ENCODE results near the gene FAM210A.
"Not testable (repeated sequence)": the region's sequence is repeated elsewhere in the genome, so short reads cannot be mapped to it uniquely, and the experiment has no call there.

The FAM210A gene

DNA sequence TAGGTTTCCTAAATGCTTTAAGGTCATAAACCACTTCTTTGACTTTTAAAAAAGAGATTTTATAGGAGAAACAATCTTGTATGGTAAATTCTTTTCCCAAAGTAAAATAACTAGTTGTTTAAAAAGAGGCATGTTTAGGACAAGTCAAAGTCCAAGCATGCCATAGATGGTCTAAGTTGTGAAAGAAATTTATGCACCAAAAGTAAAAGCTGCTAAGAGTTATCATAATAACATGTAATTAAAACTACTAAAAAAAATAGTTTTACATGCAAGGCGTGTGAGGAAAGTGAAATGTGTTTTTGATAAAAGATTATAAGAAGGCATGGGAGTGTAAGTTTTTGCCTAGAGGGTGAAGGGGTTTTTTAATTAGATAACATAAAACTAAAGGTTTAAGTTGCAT is 22.5 kb downstream of the FAM210A start:
- DNase-seq (ENCODE audit: low spot score): no peak

- no peak for DNase-seq (ENCODE audit: low spot score)
Observed at GRCh38 chr18:13700153-13700552, 26.2 kb downstream of the FAM210A start.

DNA sequence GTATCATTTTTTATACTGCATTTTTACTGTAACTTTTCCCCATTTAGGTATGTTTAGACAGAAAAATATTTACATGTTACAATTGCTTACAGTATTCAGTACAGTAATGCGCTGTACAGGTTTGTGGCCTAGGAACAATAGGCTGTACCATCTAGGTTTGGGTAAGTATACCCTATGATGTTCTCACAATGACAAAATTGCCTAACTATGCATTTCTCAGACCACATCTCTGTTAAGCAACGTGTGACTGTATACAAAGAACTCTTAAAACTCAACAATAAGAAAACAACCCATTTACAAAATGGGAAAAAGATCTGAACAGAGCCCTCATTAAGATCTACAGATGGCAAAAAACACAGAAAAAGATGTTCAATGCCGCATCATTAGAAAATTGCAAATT is 29.4 kb downstream of the FAM210A start:
- DNase-seq (ENCODE audit: low spot score): no peak

DNA sequence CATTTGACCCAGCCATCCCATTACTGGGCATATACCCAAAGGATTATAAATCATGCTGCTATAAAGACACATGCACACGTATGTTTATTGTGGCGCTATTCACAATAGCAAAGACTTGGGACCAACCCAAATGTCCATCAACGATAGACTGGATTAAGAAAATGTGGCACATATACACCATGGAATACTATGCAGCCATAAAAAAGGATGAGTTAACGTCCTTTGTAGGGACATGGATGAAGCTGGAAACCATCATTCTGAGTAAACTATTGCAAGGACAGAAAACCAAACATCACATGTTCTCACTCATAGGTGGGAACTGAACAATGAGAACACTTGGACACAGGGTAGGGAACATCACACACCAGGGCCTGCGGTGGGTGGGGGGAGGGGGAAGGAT is 31.0 kb downstream of the FAM210A start:
- not testable (repeated sequence) for DNase-seq (ENCODE audit: low spot score)

DNA sequence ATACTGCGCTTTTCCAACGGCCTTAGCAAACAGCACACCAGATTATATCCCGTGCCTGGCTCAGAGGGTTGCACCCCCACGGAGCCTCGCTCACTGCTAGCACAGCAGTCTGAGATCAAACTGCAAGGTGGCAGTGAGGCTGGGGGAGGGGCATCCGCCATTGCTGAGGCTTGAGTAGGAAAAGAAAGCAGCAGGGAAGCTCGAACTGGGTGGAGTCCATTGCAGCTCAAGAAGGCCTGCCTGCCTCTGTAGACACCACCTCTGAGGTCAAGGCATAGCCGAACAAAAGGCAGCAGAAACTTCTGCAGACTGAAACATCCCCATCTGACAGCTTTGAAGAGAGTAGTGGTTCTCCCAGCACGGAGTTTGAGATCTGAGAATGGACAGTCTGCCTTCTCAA is 36.3 kb downstream of the FAM210A start:
- not testable (repeated sequence) for DNase-seq (ENCODE audit: low spot score)

GRCh38 chr18:13688191-13689136 is 37.9 kb downstream of the FAM210A start:
- no peak for DNase-seq (ENCODE audit: low spot score)

GRCh38 chr18:13684546-13684945 is 41.8 kb downstream of the FAM210A start:
- no peak for DNase-seq (ENCODE audit: low spot score)

DNA sequence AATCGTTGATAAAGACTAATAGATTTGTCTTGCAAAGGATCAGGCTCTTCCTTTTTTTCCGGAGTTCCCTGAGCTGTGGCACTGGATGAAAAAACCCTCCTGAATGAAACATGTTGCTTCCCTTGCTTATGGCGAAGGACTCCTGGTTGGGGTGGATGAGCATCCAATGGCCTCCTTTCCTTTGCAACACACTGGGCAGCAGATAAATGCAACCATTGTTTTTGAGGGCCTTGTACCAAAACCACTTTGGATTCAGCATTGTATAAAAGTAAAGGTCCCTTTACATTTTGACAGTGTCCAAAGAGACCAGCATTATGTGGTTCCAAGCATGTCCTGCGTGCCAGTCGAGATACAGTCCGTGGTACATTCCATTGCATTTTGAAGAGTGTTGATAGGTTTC is 44.7 kb downstream of the FAM210A start:
- DNase-seq (ENCODE audit: low spot score): peak; percentile 44

DNA sequence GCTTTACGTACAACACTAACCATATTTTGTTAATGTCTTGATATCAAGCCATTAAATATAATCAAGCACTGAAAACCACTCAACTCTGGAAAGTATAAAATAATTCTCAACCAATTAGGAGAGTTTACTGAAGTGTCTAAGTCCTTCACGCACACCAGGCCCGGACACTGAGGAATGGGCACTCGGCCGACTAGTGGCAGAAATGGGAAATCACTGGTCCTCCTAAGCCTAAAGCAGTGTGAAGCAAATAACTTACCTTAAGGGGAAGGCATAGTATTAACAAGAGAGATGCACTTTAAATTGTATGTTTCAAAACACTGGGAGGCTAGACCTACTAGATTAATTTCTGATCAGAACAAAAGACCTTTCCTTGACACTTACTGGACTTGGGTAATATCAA is 45.7 kb downstream of the FAM210A start:
- no peak for DNase-seq (ENCODE audit: low spot score)

DNA sequence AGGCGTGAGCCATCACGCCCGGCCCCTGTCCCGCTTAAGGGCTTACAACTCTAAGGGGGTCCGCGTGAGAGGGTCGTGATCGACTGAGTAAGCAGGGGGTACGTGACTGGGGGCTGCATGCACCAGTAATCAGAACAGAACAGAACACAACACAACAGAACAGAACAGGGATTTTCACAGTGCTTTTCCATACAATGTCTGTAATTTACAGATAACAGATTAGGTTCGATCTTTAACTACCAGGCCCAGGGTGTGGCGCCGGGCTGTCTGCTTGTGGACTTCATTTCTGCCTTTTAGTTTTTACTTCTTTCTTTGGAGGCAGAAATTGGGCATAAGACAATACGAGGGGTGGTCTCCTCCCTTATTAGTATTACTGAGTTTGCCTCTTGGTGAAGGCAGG is 49.0 kb downstream of the FAM210A start:
- not testable (repeated sequence) for DNase-seq (ENCODE audit: low spot score)

GRCh38 chr18:13676471-13676870 is 49.9 kb downstream of the FAM210A start:
- no peak for DNase-seq (ENCODE audit: low spot score)

- DNase-seq (ENCODE audit: low spot score): no peak
Observed at GRCh38 chr18:13672657-13673056, 53.7 kb downstream of the FAM210A start.

DNA sequence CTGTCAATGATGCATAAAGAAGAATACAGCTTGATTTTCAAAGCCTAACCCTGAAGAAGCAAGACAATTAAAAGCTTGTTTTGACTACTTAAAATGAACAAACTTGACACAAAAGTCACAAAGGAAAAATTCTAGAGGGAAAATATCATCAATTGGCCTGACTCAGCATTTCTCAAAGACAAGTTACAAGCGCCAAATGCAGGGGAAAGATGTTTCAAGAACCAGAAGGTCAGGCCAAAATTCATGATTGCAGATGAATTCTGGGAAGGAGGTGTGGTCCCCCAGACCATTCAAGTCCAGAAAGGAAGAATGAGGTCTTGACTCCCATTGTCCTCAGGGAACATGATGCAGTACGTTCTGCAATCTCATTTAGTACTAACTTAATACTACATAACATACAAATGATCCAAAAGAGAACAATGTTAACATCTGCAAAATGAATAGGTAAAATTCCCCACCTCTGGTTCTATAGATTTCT is 64.5 kb downstream of the FAM210A start:
- DNase-seq (ENCODE audit: low spot score): no peak

- no peak for DNase-seq (ENCODE audit: low spot score)
Observed at GRCh38 chr18:13661051-13661778, 65.1 kb downstream of the FAM210A start.

DNA sequence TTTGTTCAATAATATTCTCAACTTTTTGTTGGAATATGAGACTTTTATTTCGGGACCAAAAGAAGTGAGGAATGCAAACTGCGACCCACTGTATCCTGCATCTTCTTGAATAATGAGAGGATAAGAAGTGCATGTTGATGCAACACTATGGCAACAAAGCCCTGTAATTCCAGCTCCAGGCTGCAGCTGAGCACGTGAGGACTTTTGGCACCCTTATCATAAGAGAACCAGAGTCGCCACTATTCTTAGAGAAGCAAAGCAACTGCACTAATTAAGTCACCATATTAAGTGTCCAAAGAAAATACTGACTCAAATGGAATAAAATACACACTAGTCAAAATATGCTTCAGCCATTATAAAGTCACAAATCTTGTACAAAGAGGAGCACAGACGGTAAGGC is 65.8 kb downstream of the FAM210A start:
- DNase-seq (ENCODE audit: low spot score): no peak

GRCh38 chr18:13658436-13659204 is 67.7 kb downstream of the FAM210A start:
- DNase-seq (ENCODE audit: low spot score): no peak

- no peak for DNase-seq (ENCODE audit: low spot score)
Observed at GRCh38 chr18:13657974-13658373, 68.4 kb downstream of the FAM210A start.

DNA sequence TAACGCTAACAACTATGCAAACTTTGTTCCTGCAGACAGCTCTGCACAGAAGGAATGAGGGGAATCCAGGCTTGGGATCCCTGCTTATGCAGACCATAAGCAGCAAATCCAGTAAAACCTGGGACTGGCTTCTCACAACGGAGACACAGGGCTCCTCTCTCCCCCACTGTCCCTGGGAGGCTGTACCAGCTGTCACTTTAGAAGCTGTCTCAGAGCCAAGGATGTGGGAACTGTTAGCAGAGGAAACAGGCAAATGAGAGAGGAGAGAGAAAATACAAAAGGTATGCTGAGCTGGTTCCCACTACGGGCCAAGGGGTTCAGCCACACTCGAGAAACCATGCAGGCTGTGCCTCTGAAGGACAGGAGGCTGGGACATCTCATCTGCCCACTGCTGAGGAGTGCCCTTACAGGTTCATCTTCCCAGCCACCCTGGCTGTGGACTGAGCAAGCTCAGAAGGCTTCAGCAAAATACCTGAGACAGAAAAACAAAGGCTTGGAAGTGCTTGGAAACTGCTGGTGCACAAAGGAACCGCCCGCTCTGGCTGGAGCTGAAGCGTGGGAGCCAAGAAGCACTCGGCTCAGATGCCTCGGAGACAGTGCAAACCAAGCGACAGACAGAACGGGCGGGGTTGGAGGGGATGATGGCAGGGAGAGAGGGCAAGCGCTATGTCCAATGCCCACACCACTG is 72.5 kb downstream of the FAM210A start:
- no peak for DNase-seq (ENCODE audit: low spot score)

DNA sequence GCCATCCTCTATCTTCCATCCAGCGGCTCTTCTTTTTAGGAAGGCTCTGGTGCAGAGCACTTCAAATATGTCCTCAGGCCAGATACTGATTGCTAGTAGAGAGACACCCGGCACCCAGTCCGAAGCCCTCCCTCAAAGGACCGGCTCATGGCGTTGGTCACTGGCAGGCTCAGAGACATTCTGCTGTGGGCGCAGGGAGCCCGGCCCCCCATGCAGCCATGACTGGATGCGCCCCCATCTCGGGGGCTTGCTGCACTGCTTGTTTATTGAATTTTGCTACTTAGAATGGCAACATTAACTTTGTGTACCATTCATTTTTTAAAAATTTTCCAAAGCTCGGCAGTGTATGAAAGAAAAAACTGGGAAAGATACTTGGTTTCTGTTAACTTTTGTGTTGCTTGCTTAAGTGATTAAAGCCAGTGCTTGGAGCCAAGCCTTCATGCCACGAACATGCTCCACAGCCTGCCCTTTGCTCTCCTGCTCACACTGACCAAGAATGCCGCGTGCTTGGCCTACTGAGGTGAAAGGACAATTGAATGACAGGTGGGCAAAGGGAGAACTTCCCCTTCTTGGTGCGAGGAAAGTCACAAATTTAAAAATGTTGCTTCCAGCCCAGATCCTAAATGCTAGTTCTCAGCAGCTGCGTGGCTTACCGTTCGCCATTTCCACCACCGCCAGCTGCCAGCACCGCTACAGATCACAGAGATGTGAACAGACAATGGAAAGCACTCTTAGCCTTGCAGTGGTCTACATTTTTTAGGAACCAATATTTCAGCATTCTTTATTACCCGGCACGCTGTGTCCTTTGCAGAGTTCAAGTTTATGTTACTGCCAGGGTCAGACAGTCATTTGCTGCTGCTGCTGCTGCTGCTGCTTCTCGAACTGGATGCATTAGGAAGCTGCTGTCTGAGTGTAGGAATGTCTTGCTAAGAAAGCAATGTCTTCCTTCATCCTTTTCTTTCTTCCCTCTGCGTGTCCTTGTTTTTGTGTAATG is 76.7 kb downstream of the FAM210A start:
- DNase-seq (ENCODE audit: low spot score): no peak

DNA sequence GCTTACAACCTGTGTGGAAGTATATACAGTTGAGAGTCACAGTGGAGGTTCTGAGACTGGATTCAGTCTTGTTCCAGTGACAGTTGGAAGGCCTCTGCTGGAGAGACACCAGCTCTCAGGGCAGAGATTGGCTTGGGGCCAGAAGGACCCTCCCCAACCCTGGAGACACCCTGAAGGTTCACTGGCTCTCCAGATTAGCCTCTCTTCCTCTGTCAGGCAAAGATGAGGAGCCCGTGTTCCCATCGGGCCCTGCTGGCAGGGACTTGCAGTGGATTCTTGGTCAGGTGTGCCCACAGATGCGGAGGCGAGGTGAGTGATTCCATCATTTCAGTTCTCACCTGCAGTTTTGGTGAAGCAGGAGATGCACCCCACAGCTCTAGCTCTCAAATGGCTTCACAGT is 78.6 kb downstream of the FAM210A start:
- no peak for DNase-seq (ENCODE audit: low spot score)
